ENCODE results near the gene CDH4. TPM values are rescaled to one million over a fixed set of nuclear protein-coding genes. Genes with fewer than 3 reads are reported as not detected.
"Not testable (repeated sequence)": the region's sequence is repeated elsewhere in the genome, so short reads cannot be mapped to it uniquely, and the experiment has no call there.

CDH4 gene
- total and polyA plus RNA-seq, 9 of the 15 experiments (the other 6 are each of a cell fraction or from before 2014, with no cell fraction given), result 0.04 TPM; not detected in 8

DNA sequence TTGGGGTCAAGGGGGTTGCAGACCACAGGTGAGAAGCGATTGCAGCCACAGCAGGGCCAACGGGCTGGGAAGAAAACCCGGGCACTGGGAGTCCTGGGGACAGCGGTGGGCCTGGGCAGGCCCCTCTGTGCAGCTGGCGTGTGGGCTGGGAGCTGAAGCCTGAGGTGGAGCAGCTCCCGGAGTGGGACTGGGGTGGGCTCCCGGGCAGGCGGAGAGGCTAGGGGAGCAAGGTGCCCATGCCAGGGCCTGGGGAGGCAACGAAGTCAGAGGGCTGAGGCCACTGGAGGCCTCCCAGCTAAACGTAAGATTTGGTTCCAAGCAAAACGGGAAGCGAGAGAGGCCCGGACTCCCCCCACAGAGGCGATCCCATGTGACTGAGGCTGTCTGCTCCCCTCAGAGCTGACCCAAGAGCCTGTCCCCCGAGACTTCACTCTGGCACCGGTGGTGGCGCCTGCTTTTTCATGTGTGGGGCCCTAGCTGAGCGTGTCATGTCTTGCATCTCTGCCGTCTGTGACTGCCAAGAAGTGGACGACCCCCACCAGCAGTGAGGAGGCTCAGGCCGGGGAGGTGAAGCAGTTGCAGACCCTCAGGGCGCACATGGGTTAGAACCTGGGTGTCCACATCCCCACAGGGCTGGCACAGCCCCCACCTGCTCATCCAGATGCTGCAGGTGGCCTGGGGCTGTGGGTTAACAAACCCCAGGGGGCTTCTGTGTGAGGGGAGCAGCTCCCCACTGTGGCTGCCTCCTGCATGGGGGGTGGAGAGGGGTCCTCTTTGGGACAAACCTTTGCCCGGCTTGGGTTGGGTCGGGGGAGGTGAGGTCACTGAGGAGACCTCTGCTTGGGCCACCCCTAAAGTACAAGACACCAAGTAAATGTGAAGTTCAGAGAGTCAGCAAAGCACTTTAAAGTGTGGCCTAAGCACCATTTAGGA is 601.3 kb downstream of the CDH4 start (continued):
- TF ChIP-seq, protein P1, sequence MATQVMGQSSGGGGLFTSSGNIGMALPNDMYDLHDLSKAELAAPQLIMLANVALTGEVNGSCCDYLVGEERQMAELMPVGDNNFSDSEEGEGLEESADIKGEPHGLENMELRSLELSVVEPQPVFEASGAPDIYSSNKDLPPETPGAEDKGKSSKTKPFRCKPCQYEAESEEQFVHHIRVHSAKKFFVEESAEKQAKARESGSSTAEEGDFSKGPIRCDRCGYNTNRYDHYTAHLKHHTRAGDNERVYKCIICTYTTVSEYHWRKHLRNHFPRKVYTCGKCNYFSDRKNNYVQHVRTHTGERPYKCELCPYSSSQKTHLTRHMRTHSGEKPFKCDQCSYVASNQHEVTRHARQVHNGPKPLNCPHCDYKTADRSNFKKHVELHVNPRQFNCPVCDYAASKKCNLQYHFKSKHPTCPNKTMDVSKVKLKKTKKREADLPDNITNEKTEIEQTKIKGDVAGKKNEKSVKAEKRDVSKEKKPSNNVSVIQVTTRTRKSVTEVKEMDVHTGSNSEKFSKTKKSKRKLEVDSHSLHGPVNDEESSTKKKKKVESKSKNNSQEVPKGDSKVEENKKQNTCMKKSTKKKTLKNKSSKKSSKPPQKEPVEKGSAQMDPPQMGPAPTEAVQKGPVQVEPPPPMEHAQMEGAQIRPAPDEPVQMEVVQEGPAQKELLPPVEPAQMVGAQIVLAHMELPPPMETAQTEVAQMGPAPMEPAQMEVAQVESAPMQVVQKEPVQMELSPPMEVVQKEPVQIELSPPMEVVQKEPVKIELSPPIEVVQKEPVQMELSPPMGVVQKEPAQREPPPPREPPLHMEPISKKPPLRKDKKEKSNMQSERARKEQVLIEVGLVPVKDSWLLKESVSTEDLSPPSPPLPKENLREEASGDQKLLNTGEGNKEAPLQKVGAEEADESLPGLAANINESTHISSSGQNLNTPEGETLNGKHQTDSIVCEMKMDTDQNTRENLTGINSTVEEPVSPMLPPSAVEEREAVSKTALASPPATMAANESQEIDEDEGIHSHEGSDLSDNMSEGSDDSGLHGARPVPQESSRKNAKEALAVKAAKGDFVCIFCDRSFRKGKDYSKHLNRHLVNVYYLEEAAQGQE (IDR thresholded peaks at IDR 0.05; ENCODE audit: borderline replicate concordance), result no peak
- TF ChIP-seq, protein P1 (CRISPR knock-in tag; IDR thresholded peaks at IDR 0.05; ENCODE audit: low read depth), result no peak
- TF ChIP-seq, protein P2, sequence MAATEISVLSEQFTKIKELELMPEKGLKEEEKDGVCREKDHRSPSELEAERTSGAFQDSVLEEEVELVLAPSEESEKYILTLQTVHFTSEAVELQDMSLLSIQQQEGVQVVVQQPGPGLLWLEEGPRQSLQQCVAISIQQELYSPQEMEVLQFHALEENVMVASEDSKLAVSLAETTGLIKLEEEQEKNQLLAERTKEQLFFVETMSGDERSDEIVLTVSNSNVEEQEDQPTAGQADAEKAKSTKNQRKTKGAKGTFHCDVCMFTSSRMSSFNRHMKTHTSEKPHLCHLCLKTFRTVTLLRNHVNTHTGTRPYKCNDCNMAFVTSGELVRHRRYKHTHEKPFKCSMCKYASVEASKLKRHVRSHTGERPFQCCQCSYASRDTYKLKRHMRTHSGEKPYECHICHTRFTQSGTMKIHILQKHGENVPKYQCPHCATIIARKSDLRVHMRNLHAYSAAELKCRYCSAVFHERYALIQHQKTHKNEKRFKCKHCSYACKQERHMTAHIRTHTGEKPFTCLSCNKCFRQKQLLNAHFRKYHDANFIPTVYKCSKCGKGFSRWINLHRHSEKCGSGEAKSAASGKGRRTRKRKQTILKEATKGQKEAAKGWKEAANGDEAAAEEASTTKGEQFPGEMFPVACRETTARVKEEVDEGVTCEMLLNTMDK (IDR thresholded peaks at IDR 0.05; ENCODE audit: borderline replicate concordance, insufficient read depth, low read depth, low read length, poor library complexity, severe bottlenecking), result no peak
- no peak for TF ChIP-seq GTF2A2 (tag; IDR thresholded peaks at IDR 0.05)
- TF ChIP-seq TCF3 (CRISPR knock-in tag; IDR thresholded peaks at IDR 0.05), result no peak
- TF ChIP-seq, protein P3, sequence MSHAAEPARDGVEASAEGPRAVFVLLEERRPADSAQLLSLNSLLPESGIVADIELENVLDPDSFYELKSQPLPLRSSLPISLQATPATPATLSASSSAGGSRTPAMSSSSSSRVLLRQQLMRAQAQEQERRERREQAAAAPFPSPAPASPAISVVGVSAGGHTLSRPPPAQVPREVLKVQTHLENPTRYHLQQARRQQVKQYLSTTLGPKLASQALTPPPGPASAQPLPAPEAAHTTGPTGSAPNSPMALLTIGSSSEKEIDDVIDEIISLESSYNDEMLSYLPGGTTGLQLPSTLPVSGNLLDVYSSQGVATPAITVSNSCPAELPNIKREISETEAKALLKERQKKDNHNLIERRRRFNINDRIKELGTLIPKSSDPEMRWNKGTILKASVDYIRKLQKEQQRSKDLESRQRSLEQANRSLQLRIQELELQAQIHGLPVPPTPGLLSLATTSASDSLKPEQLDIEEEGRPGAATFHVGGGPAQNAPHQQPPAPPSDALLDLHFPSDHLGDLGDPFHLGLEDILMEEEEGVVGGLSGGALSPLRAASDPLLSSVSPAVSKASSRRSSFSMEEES (CRISPR knock-in tag; IDR thresholded peaks at IDR 0.05), result no peak

DNA sequence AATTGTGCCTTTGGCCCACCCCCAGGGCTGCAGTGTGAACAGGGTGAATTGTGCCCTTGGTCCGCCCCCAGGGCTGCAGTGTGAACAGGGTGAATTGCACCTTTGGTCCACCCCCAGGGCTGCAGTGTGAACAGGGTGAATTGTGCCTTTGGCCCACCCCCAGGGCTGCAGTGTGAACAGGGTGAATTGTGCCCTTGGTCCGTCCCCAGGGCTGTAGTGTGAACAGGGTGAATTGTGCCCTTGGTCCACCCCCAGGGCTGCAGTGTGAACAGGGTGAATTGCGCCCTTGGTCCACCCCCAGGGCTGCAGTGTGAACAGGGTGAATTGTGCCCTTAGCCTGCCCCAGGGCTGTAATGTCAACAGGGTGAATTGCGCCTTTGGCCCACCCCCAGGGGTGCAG is 602.5 kb downstream of the CDH4 start:
- intact Hi-C loops (cut with micrococcal nuclease); H3K4me3 ChIP-seq; H3K9me1 ChIP-seq (ENCODE audit: control insufficient read depth, insufficient read depth, low read length); H3K4me1 ChIP-seq (replicated peaks in 1 of 2; ENCODE audit: control insufficient read depth in 2 of 2, insufficient read depth in 2 of 2, low read length in 2 of 2); BruUV-seq (replicated peaks); H4K20me1 ChIP-seq (replicated peaks; ENCODE audit: control insufficient read depth, insufficient read depth, low read length); FAIRE-seq; CTCF ChIA-PET (ENCODE audit: low intra/inter-chr PET ratio); in situ Hi-C loops (cut with MboI); POLR2A ChIA-PET; H3K9me3 ChIP-seq (replicated peaks; ENCODE audit: control insufficient read depth, insufficient read depth, low read depth, low read length); ATAC-seq; H3K79me2 ChIP-seq (ENCODE audit: control insufficient read depth, insufficient read depth, low read length); H3K27ac ChIP-seq (ENCODE audit: extremely low read depth, low read depth, low read length); H3K36me3 ChIP-seq (ENCODE audit: control insufficient read depth, insufficient read depth, low read length); H3K9ac ChIP-seq (ENCODE audit: insufficient read depth in 1 of 2, low read depth in 2 of 2, low read length in 2 of 2); H2AFZ ChIP-seq (ENCODE audit: low read depth, low read length); DNase-seq (ENCODE audit: extremely low read depth in 1 of 4, low spot score in 3 of 4); H3K4me2 ChIP-seq (ENCODE audit: insufficient read depth, low read length): not testable (repeated sequence)
- 0% methylated on average over 3 of the region's 4 CpGs for WGBS (ENCODE audit: insufficient coverage, low coverage, missing lambda C conversion rate)
- peaks cover 8 to 56% of the 10 kb centered on the region in 2 experiments; a peak in 3 of 5 replicates for H3K27me3 ChIP-seq (ENCODE audit: control insufficient read depth in 2 of 2, insufficient read depth in 2 of 2, low read length in 2 of 2)
